Trophoblast cell (in vitro differentiated cells and primary cell): Measurements from ENCODE around the gene CNIH3.

Source experiments
- DNase-seq, 2 donors: peaks; one replicate each; pipeline ENCODE4 v3.0.0-alpha.2; 2016
- H2AFZ ChIP-seq: 2 replicates; pipeline ENCODE4 v1.6.1; 2013; ENCODE audit warnings: low read length, moderate library complexity, mild to moderate bottlenecking; ENCODE audit not compliant: insufficient read depth, poor library complexity
- H2AK5ac ChIP-seq: 2 replicates; pipeline ENCODE4 v1.6.1; 2013; ENCODE audit warnings: mild to moderate bottlenecking, low read length
- H2BK120ac ChIP-seq: 2 replicates; pipeline ENCODE4 v1.6.1; 2013; ENCODE audit warnings: low read length, mild to moderate bottlenecking, moderate library complexity; ENCODE audit not compliant: insufficient read depth, poor library complexity
- H2BK12ac ChIP-seq: 2 replicates; pipeline ENCODE4 v1.6.1; 2013; ENCODE audit warnings: mild to moderate bottlenecking, low read length, moderate library complexity
- H2BK5ac ChIP-seq: 2 replicates; pipeline ENCODE4 v1.6.1; 2013; ENCODE audit warnings: low read length, low read depth, moderate library complexity, mild to moderate bottlenecking; ENCODE audit not compliant: poor library complexity
- H3K14ac ChIP-seq: 2 replicates; pipeline ENCODE4 v1.6.1; 2013; ENCODE audit warnings: mild to moderate bottlenecking, low read length
- H3K18ac ChIP-seq: 2 replicates; pipeline ENCODE4 v1.6.1; 2013; ENCODE audit warnings: mild to moderate bottlenecking, low read length
- H3K23ac ChIP-seq: 2 replicates; pipeline ENCODE4 v1.6.1; 2013; ENCODE audit warnings: low read length
- H3K27ac ChIP-seq: 2 replicates; pipeline ENCODE4 v1.5.1; 2013; ENCODE audit warnings: low read depth, mild to moderate bottlenecking, inconsistent platforms, low read length, moderate library complexity
- H3K27me3 ChIP-seq: 2 replicates; pipeline ENCODE4 v1.6.1; 2013; ENCODE audit warnings: inconsistent platforms, mild to moderate bottlenecking, low read length, moderate library complexity; ENCODE audit not compliant: insufficient read depth
- H3K36me3 ChIP-seq, 2 experiments: 1 replicate in 1 of 2; 2 replicates in 1 of 2; pipeline ENCODE4 v1.6.1; 2013; ENCODE audit warnings: low read length in 2 of 2, mild to moderate bottlenecking in 2 of 2, moderate library complexity in 1 of 2; ENCODE audit not compliant: insufficient read depth in 2 of 2, control insufficient read depth in 1 of 2
- H3K4ac ChIP-seq: 2 replicates; pipeline ENCODE4 v1.6.1; 2013; ENCODE audit warnings: low read depth, mild to moderate bottlenecking, low read length, moderate library complexity
- H3K4me1 ChIP-seq, 2 experiments: 1 replicate in 1 of 2; 2 replicates in 1 of 2; pipeline ENCODE4 v1.6.1; 2013; ENCODE audit warnings: low read length in 2 of 2, mild to moderate bottlenecking in 2 of 2, moderate library complexity in 1 of 2; ENCODE audit not compliant: insufficient read depth in 2 of 2, control insufficient read depth in 1 of 2
- H3K4me2 ChIP-seq: 2 replicates; pipeline ENCODE4 v1.6.1; 2013; ENCODE audit warnings: inconsistent platforms, mild to moderate bottlenecking, low read length, moderate library complexity
- H3K4me3 ChIP-seq: 2 replicates; pipeline ENCODE4 v1.5.1; 2013; ENCODE audit warnings: mild to moderate bottlenecking, low read depth, low read length, inconsistent platforms
- H3K79me1 ChIP-seq: one replicate; pipeline ENCODE4 v1.6.1; 2013; ENCODE audit warnings: low read length
- H3K79me2 ChIP-seq: 2 replicates; pipeline ENCODE4 v1.6.1; 2013; ENCODE audit warnings: low read length, mild to moderate bottlenecking; ENCODE audit not compliant: control insufficient read depth, insufficient read depth, poor library complexity
- H3K9ac ChIP-seq: 2 replicates; pipeline ENCODE4 v1.6.1; 2013; ENCODE audit warnings: mild to moderate bottlenecking, low read length
- H3K9me3 ChIP-seq: 2 replicates; pipeline ENCODE4 v1.6.1; 2013; ENCODE audit warnings: low read depth, mild to moderate bottlenecking, control low read depth, inconsistent platforms, low read length; ENCODE audit not compliant: insufficient read depth
- H4K12ac ChIP-seq: 2 replicates; pipeline ENCODE4 v1.6.1; 2013; ENCODE audit warnings: low read depth, mild to moderate bottlenecking, low read length, moderate library complexity
- H4K8ac ChIP-seq: 2 replicates; pipeline ENCODE4 v1.6.1; 2013; ENCODE audit warnings: low read depth, mild to moderate bottlenecking, low read length, moderate library complexity
- H4K91ac ChIP-seq: one replicate; pipeline ENCODE4 v1.6.1; 2013; ENCODE audit warnings: low read depth, mild to moderate bottlenecking, low read length, moderate library complexity
- WGBS: extraction: QIAGEN DNeasy Blood & Tissue Kit; methylation state at CpG from one replicate; pipeline ENCODE4 v1.1.7; 2013; ENCODE audit warnings: missing lambda C conversion rate; ENCODE audit not compliant: insufficient read length, insufficient coverage; ENCODE audit errors: extremely low coverage; 5-methylcytosine and 5-hydroxymethylcytosine counted together

Gene CNIH3

GRCh38 chr1:224660074-224660473 lies 44.0 kb downstream of the CNIH3 start:
- Histone ChIP-seq H4K12ac (no peak overlapping the region), H2AFZ (no peak overlapping the region), H3K23ac (no peak overlapping the region), H3K14ac (no peak overlapping the region), H3K18ac (no peak overlapping the region), H3K79me2 (no peaks in the 10 kb centered on the region), H3K27me3 (no peaks in the 10 kb centered on the region), H3K79me1 (no peaks in the 10 kb centered on the region), H3K4me1 (no peaks in the 10 kb centered on the region), H3K4me2 (no peak overlapping the region), H3K9ac (no peak overlapping the region), H3K4me3 (no peak overlapping the region), H3K4ac (no peak overlapping the region), H4K91ac (no peak overlapping the region), H2AK5ac (no peak overlapping the region), H3K9me3 (peaks cover 2% of the 10 kb centered on the region), H2BK5ac (no peak overlapping the region), H2BK12ac (no peak overlapping the region), H2BK120ac (no peak overlapping the region), H3K27ac (no peak overlapping the region), H3K36me3 (no peaks in the 10 kb centered on the region), H4K8ac (no peak overlapping the region)
- DNase-seq: no peak
- no CpG with 5 or more reads among the region's 5 CpGs for WGBS

GRCh38 chr1:224662870-224663269 lies 46.8 kb downstream of the CNIH3 start:
- no peak overlapping the region for H3K4me2 ChIP-seq
- no peak overlapping the region for H4K12ac ChIP-seq
- H3K23ac ChIP-seq: no peak overlapping the region
- no peak for DNase-seq
- H3K36me3 ChIP-seq: no peaks in the 10 kb centered on the region
- no peak overlapping the region for H2AFZ ChIP-seq
- H3K4me1 ChIP-seq: no peaks in the 10 kb centered on the region
- no peak overlapping the region for H3K4me3 ChIP-seq
- no peak overlapping the region for H4K91ac ChIP-seq
- H3K9ac ChIP-seq: no peak overlapping the region
- H2BK12ac ChIP-seq: no peak overlapping the region
- H3K9me3 ChIP-seq: no peaks in the 10 kb centered on the region
- H2BK5ac ChIP-seq: no peak overlapping the region
- H4K8ac ChIP-seq: no peak overlapping the region
- no peak overlapping the region for H3K4ac ChIP-seq
- H3K79me1 ChIP-seq: no peaks in the 10 kb centered on the region
- no peaks in the 10 kb centered on the region for H3K79me2 ChIP-seq
- no peak overlapping the region for H3K14ac ChIP-seq
- H3K27me3 ChIP-seq: no peaks in the 10 kb centered on the region
- no peak overlapping the region for H3K27ac ChIP-seq
- no peak overlapping the region for H2AK5ac ChIP-seq
- no CpG with 5 or more reads among the region's 3 CpGs for WGBS
- no peak overlapping the region for H2BK120ac ChIP-seq
- no peak overlapping the region for H3K18ac ChIP-seq

- Histone ChIP-seq H3K79me2 (no peaks in the 10 kb centered on the region), H3K9ac (no peak overlapping the region), H2BK12ac (no peak overlapping the region), H3K14ac (no peak overlapping the region), H2BK120ac (no peak overlapping the region), H3K36me3 (no peaks in the 10 kb centered on the region), H3K9me3 (no peaks in the 10 kb centered on the region), H4K91ac (no peak overlapping the region), H3K79me1 (no peaks in the 10 kb centered on the region), H2AK5ac (no peak overlapping the region), H4K12ac (no peak overlapping the region), H2AFZ (no peak overlapping the region), H2BK5ac (no peak overlapping the region), H3K27ac (no peak overlapping the region), H3K4ac (no peak overlapping the region), H3K27me3 (no peaks in the 10 kb centered on the region), H3K4me2 (no peak overlapping the region), H3K18ac (no peak overlapping the region), H3K4me3 (no peak overlapping the region), H3K23ac (no peak overlapping the region), H4K8ac (no peak overlapping the region), H3K4me1 (no peaks in the 10 kb centered on the region)
- DNase-seq: no peak
- WGBS: no CpG with 5 or more reads among the region's 3 CpGs
These were observed 48.9 kb downstream of the CNIH3 start for GRCh38 chr1:224665016-224665415.

- Histone ChIP-seq H3K4ac (no peak overlapping the region), H3K36me3 (no peaks in the 10 kb centered on the region), H3K4me3 (no peak overlapping the region), H2BK12ac (no peak overlapping the region), H3K18ac (no peak overlapping the region), H3K27ac (no peak overlapping the region), H3K9ac (no peak overlapping the region), H3K79me2 (no peaks in the 10 kb centered on the region), H3K23ac (no peak overlapping the region), H2AK5ac (no peak overlapping the region), H2AFZ (no peak overlapping the region), H4K8ac (no peak overlapping the region), H3K9me3 (no peaks in the 10 kb centered on the region), H4K91ac (no peak overlapping the region), H2BK5ac (no peak overlapping the region), H2BK120ac (no peak overlapping the region), H3K14ac (no peak overlapping the region), H3K4me1 (no peaks in the 10 kb centered on the region), H3K27me3 (no peaks in the 10 kb centered on the region), H3K79me1 (no peaks in the 10 kb centered on the region), H3K4me2 (no peak overlapping the region), H4K12ac (no peak overlapping the region)
- no peak for DNase-seq
These were observed 50.0 kb downstream of the CNIH3 start for GRCh38 chr1:224666078-224666477.
